H1 (cell line): ENCODE data around the gene VPS51. TPM values are rescaled to one million over a fixed set of nuclear protein-coding genes. Genes with fewer than 3 reads are reported as not detected.

ENCODE experiments used
- CTCF ChIA-PET: fragments of 300-600 bp; sonication (Branson Sonifier 250); formaldehyde crosslinking; loops from one replicate; lab custom pipeline; 2021; ENCODE audit not compliant: partially characterized antibody; lab: Charles Lee
- POLR2A ChIA-PET: fragments of 300-600 bp; sonication (Branson Sonifier 250); formaldehyde crosslinking; loops from one replicate; lab custom pipeline; 2021; ENCODE audit warnings: inconsistent platforms; ENCODE audit not compliant: partially characterized antibody; lab: Charles Lee
- DNase-seq, 2 experiments: peaks; one replicate each; pipeline versions ENCODE4 v3.0.0 to v3.0.0-alpha.2; 2010 to 2022; ENCODE audit warnings: low spot score in 2 of 2, low read depth in 1 of 2, mixed read lengths in 1 of 2
- FAIRE-seq: peaks from 2 replicates; lab custom pipeline; 2011; peaks lifted over from hg19 to GRCh38; lab: Jason Lieb, UNC
- H2AFZ ChIP-seq: 2 replicates; pipeline ENCODE4 v1.8.1; 2012; ENCODE audit warnings: low read length, inconsistent platforms
- H2AK5ac ChIP-seq: 2 replicates; pipeline ENCODE4 v1.6.1; 2013; ENCODE audit warnings: low read depth, low read length
- H2BK120ac ChIP-seq: replicated peaks from 2 replicates; pipeline ENCODE3; 2013; ENCODE audit warnings: low read depth, low read length, inconsistent platforms
- H2BK12ac ChIP-seq: 2 replicates; pipeline ENCODE4 v1.6.1; 2013; ENCODE audit warnings: low read depth, low read length
- H2BK15ac ChIP-seq: 2 replicates; pipeline ENCODE4 v1.6.1; 2013; ENCODE audit warnings: low read length
- H2BK20ac ChIP-seq: 2 replicates; pipeline ENCODE4 v1.6.1; 2013; ENCODE audit warnings: low read length
- H2BK5ac ChIP-seq: 2 replicates; pipeline ENCODE4 v1.6.1; 2013; ENCODE audit warnings: low read depth, low read length
- H3K14ac ChIP-seq: 2 replicates; pipeline ENCODE4 v1.6.1; 2013; ENCODE audit warnings: inconsistent platforms; ENCODE audit not compliant: insufficient read length
- H3K18ac ChIP-seq: 2 replicates; pipeline ENCODE4 v1.6.1; 2013; ENCODE audit warnings: low read length; ENCODE audit errors: extremely low read depth
- H3K23ac ChIP-seq: 2 replicates; pipeline ENCODE4 v1.6.1; 2013; ENCODE audit warnings: inconsistent platforms; ENCODE audit not compliant: insufficient read length
- H3K23me2 ChIP-seq: 2 replicates; pipeline ENCODE4 v1.6.1; 2013; ENCODE audit warnings: low read depth, low read length
- H3K27ac ChIP-seq: 2 replicates; pipeline ENCODE4 v1.6.1; 2011; ENCODE audit warnings: low read depth, low read length, inconsistent platforms
- H3K27me3 ChIP-seq, 4 experiments: replicated peaks in 1 of 4; 1 replicate in 1 of 4; 2 replicates in 3 of 4; pipeline versions ENCODE4 v1.6.1 to v1.8.1; 2011 to 2013; ENCODE audit warnings: low read length in 3 of 4, mild to moderate bottlenecking in 3 of 4, inconsistent platforms in 2 of 4, mixed read lengths in 2 of 4, moderate library complexity in 1 of 4; ENCODE audit not compliant: control insufficient read depth in 3 of 4, insufficient read depth in 3 of 4; ENCODE audit errors: extremely low read depth in 1 of 4
- H3K36me3 ChIP-seq, 4 experiments: 2 replicates each; pipeline versions ENCODE4 v1.6.1 to v1.8.1; 2011 to 2013; ENCODE audit warnings: mild to moderate bottlenecking in 4 of 4, low read length in 3 of 4, moderate library complexity in 2 of 4, control low read depth in 1 of 4, inconsistent platforms in 1 of 4; ENCODE audit not compliant: insufficient read depth in 4 of 4, control insufficient read depth in 2 of 4
- H3K4ac ChIP-seq: replicated peaks from 2 replicates; pipeline ENCODE3; 2013; ENCODE audit warnings: low read length, low read depth, mixed read lengths, inconsistent platforms; ENCODE audit not compliant: insufficient read length
- H3K4me1 ChIP-seq, 4 experiments: replicated peaks in 1 of 4; 1 replicate in 1 of 4; 2 replicates in 3 of 4; pipeline versions ENCODE4 v1.6.1 to v1.8.1; 2011 to 2013; ENCODE audit warnings: low read length in 3 of 4, inconsistent platforms in 2 of 4, mixed read lengths in 1 of 4; ENCODE audit not compliant: insufficient read depth in 4 of 4, control insufficient read depth in 3 of 4
- H3K4me2 ChIP-seq, 2 experiments: 2 replicates each; pipeline versions ENCODE4 v1.6.1 to v1.8.1; 2011 to 2013; ENCODE audit warnings: low read depth in 2 of 2, low read length in 2 of 2, control low read depth in 1 of 2, inconsistent platforms in 1 of 2, mild to moderate bottlenecking in 1 of 2; ENCODE audit not compliant: insufficient read depth in 1 of 2
- H3K4me3 ChIP-seq, 4 experiments: fragments of 200-600, 300-600 bp in 1 of 4; sonication (generic), shearing (Covaris generic), sonication (Bioruptor Twin) in 1 of 4; 2 replicates each; pipeline versions ENCODE4 v1.5.1 to v1.8.1; 2011 to 2016; ENCODE audit warnings: low read length in 4 of 4, low read depth in 3 of 4, control low read depth in 2 of 4, inconsistent platforms in 2 of 4, mild to moderate bottlenecking in 2 of 4, mixed read lengths in 1 of 4, moderate library complexity in 1 of 4; ENCODE audit not compliant: insufficient read depth in 2 of 4; ENCODE audit errors: extremely low read depth in 1 of 4
- H3K56ac ChIP-seq: replicated peaks from 2 replicates; pipeline ENCODE3; 2013; ENCODE audit warnings: low read depth, mild to moderate bottlenecking, mixed read lengths, low read length, inconsistent platforms; ENCODE audit not compliant: insufficient read length
- H3K79me1 ChIP-seq: 2 replicates; pipeline ENCODE4 v1.6.1; 2013; ENCODE audit warnings: low read depth, low read length, control low read depth
- H3K79me2 ChIP-seq, 2 experiments: 2 replicates each; pipeline versions ENCODE4 v1.6.1 to v1.8.1; 2012 to 2013; ENCODE audit warnings: low read length in 2 of 2, mild to moderate bottlenecking in 2 of 2, inconsistent platforms in 1 of 2; ENCODE audit not compliant: insufficient read depth in 2 of 2, control insufficient read depth in 1 of 2
- H3K9ac ChIP-seq, 4 experiments: replicated peaks in 1 of 4; 1 replicate in 1 of 4; 2 replicates in 3 of 4; pipeline versions ENCODE4 v1.6.1 to v1.8.1; 2011 to 2013; ENCODE audit warnings: low read depth in 3 of 4, low read length in 3 of 4, control low read depth in 2 of 4, mild to moderate bottlenecking in 2 of 4, moderate library complexity in 2 of 4, inconsistent platforms in 1 of 4; ENCODE audit errors: extremely low read depth in 1 of 4
- H3K9me3 ChIP-seq, 2 experiments: 2 replicates each; pipeline versions ENCODE4 v1.6.1 to v1.8.1; 2012 to 2013; ENCODE audit warnings: mild to moderate bottlenecking in 2 of 2, moderate library complexity in 2 of 2, control low read depth in 1 of 2, inconsistent platforms in 1 of 2, low read depth in 1 of 2, low read length in 1 of 2, mixed read lengths in 1 of 2; ENCODE audit not compliant: insufficient read depth in 2 of 2
- H4K20me1 ChIP-seq, 2 experiments: replicated peaks in 1 of 2; 2 replicates each; pipeline versions ENCODE3 to v1.8.1; 2011 to 2013; ENCODE audit warnings: inconsistent platforms in 2 of 2, low read length in 2 of 2, mild to moderate bottlenecking in 1 of 2; ENCODE audit not compliant: insufficient read depth in 2 of 2, control insufficient read depth in 1 of 2
- H4K5ac ChIP-seq: 2 replicates; pipeline ENCODE4 v1.6.1; 2013; ENCODE audit warnings: low read length, low read depth, mixed read lengths, inconsistent platforms; ENCODE audit not compliant: insufficient read length
- H4K8ac ChIP-seq: 2 replicates; pipeline ENCODE4 v1.8.0; 2013; ENCODE audit warnings: mild to moderate bottlenecking, moderate library complexity, low read length, inconsistent platforms; ENCODE audit not compliant: insufficient read depth; ENCODE audit errors: extremely low read depth
- H4K91ac ChIP-seq: replicated peaks from 2 replicates; pipeline ENCODE3; 2013; ENCODE audit warnings: low read length, mixed read lengths, inconsistent platforms; ENCODE audit not compliant: insufficient read length
- CTBP2 ChIP-seq: IDR thresholded peaks from 2 replicates; pipeline ENCODE4 v1.7.0; 2011; ENCODE audit warnings: borderline replicate concordance, mild to moderate bottlenecking, moderate library complexity, mixed read lengths, low read length; ENCODE audit not compliant: insufficient read depth, insufficient read length
- GABPA ChIP-seq: IDR thresholded peaks from 2 replicates; pipeline ENCODE4 v1.6.1; 2011; ENCODE audit warnings: mild to moderate bottlenecking, low read length, moderate library complexity, borderline replicate concordance; ENCODE audit not compliant: insufficient read depth
- SIN3A ChIP-seq, 2 experiments: IDR thresholded peaks in 1 of 2; conservative IDR thresholded peaks in 1 of 2; 2 replicates each; pipeline ENCODE4 v1.6.1; 2011 to 2012; ENCODE audit warnings: low read length in 2 of 2, improper control_type of control experiment in 1 of 2, low read depth in 1 of 2, mild to moderate bottlenecking in 1 of 2
- SUZ12 ChIP-seq: fragments of 200-600 bp; sonication (generic); IDR thresholded peaks from 2 replicates; pipeline ENCODE4 v1.6.1; 2012; ENCODE audit warnings: mild to moderate bottlenecking, inconsistent platforms, low read length, moderate library complexity, mixed read lengths
- YY1 ChIP-seq: IDR thresholded peaks from 2 replicates; pipeline ENCODE4 v1.6.1; 2011; ENCODE audit warnings: low read depth, mild to moderate bottlenecking, low read length
- WGBS, 2 experiments: shearing (Covaris generic) in 1 of 2; methylation state at CpG; one replicate each; pipeline versions ENCODE4 v1.1.6 to v1.1.7; 2013 to 2015; ENCODE audit warnings: low lambda C conversion rate in 2 of 2, mixed read lengths in 2 of 2, inconsistent platforms in 1 of 2, low coverage in 1 of 2, missing lambda C conversion rate in 1 of 2; ENCODE audit not compliant: insufficient replicate concordance in 2 of 2, insufficient coverage in 1 of 2, insufficient read length in 1 of 2; ENCODE audit errors: extremely low coverage in 1 of 2, missing lambda C conversion rate in 1 of 2; 5-methylcytosine and 5-hydroxymethylcytosine counted together
- polyA plus RNA-seq, 7 experiments: library from polyadenylated mRNA; depleted of rRNA in 3 of 7; stranded (reverse) in 5 of 7; unstranded in 2 of 7; fragments of >200 nt in 5 of 7; fragments of 200-250 nt in 2 of 7; gene quantifications; 1 replicate in 5 of 7; 2 replicates in 1 of 7; 4 replicates in 1 of 7; pipeline versions ENCODE4 v1.2.1 to v1.2.3, GENCODE V29; 2011 to 2013; ENCODE audit warnings: missing spikeins in 2 of 7, mixed read lengths in 2 of 7
- total RNA-seq: library from RNA; stranded (reverse); fragmentation: NEBNext Ultra II Directional; extraction: Animal tissue kit (Norgen Biotek cat#: 25700); gene quantifications from 2 replicates; pipeline ENCODE4 v1.2.1, GENCODE V29; 2021

The VPS51 gene
- total and polyA plus RNA-seq, 2 of the 8 experiments (the other 6 are each of a cell fraction or from before 2014, with no cell fraction given), result 97.4 to 142 TPM

DNA sequence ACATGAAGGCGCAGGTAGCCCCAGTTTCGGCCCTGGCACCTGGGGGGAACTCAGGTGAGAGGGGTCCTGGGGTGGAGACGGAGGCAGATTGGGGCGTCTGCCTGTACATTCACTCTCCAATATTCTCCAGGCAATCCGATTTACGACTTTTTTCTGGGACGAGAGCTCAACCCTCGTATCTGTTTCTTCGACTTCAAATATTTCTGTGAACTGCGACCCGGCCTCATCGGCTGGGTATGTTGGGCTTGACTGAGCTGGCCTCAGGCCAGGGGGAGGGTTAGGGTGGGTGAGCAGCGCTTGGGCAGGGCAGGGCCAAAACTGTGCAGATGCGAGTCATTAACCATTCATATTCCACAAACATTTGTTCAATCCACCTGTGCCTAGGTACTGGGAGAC is 17.3 kb downstream of the VPS51 start:
- no peak overlapping the region for H2BK5ac ChIP-seq
- H3K18ac ChIP-seq, result no peak overlapping the region
- no peak overlapping the region for H2BK120ac ChIP-seq
- no peaks in the 10 kb centered on the region for H3K9me3 ChIP-seq
- no peak overlapping the region for H4K91ac ChIP-seq
- H3K79me2 ChIP-seq, result peaks cover 0 to 6% of the 10 kb centered on the region in 2 experiments; a peak in 1 of 4 replicates
- CTCF ChIA-PET, result interaction anchor here (0.5 to 7.9 kb wide), 14 partner anchors 8 to 366 kb away, joined by 3 to 85 read pairs (median 6); partner anchors contain the start of genes CAPN1, FAU and MRPL49
- no peak overlapping the region for H2BK12ac ChIP-seq
- no peak overlapping the region for H3K14ac ChIP-seq
- no peak overlapping the region for H4K5ac ChIP-seq
- POLR2A ChIA-PET, result interaction anchor here (0.9 to 17.4 kb wide), 19 partner anchors 8 to 369 kb away, joined by 3 to 305 read pairs (median 5); partner anchors contain the start of genes ARL2, BATF2, CAPN1 and FAU
- FAIRE-seq (no peak), DNase-seq (no peak)
- H2BK15ac ChIP-seq, result no peak overlapping the region
- peak overlapping the region; percentile 47 for H4K8ac ChIP-seq
- H3K27me3 ChIP-seq, result no peaks in the 10 kb centered on the region
- peaks cover 17% of the 10 kb centered on the region; the same call in 1 of the 2 replicates for H3K23me2 ChIP-seq
- H3K23ac ChIP-seq, result no peak overlapping the region
- H2AK5ac ChIP-seq, result no peak overlapping the region
- 72% methylated on average over 14 of the region's 14 CpGs; no CpG with 5 or more reads in 1 of the 2 experiments for WGBS, 2 experiments
- no peak overlapping the region for H2BK20ac ChIP-seq
- H3K4me2 ChIP-seq, result peak overlapping the region; percentile 71 to 95
- peak overlapping the region; percentile 76 to 90 (median 85); a peak in 5 of 8 replicates for H3K4me3 ChIP-seq
- TF ChIP-seq SIN3A (conservative IDR thresholded peaks at IDR 0.05 in 1 of 2, IDR thresholded peaks at IDR 0.05 in 1 of 2; ENCODE audit: low read depth in 1 of 2, low read length in 2 of 2), result peak in 1 of 2 experiments; percentile 7; a peak in 1 of 4 replicates
- no peak for TF ChIP-seq SUZ12
- TF ChIP-seq CTBP2, result no peak
- TF ChIP-seq YY1, result no peak
- TF ChIP-seq GABPA, result no peak
- peaks cover 2 to 26% (median 19%) of the 10 kb centered on the region in 4 experiments for H3K4me1 ChIP-seq
- H3K9ac ChIP-seq, result peak overlapping the region in 2 of 4 experiments; percentile 4 to 9; a peak in 1 of 7 replicates
- H2AFZ ChIP-seq, result no peak overlapping the region
- H3K27ac ChIP-seq, result no peak overlapping the region
- no peak overlapping the region for H3K4ac ChIP-seq
- H3K56ac ChIP-seq, result peak overlapping the region; percentile 19
- peaks cover 0 to 18% of the 10 kb centered on the region in 2 experiments for H4K20me1 ChIP-seq
- peaks cover 8% of the 10 kb centered on the region for H3K79me1 ChIP-seq
- H3K36me3 ChIP-seq, result peaks cover 0 to 6% (median 2%) of the 10 kb centered on the region in 4 experiments; a peak in 2 of 8 replicates
